DND-41 (cell line): ENCODE measurements around the gene MAP2K5.

ENCODE experiments used
- ATAC-seq: fragments of 200-7000 bp; cut with Tn5 transposase; 3 replicates; pipeline ENCODE4 v1.9.1; 2021; ENCODE audit warnings: low read depth; ENCODE audit not compliant: insufficient read depth
- DNase-seq: peaks from one replicate; pipeline ENCODE4 v3.0.0-alpha.2; 2020
- H2AFZ ChIP-seq: 2 replicates; pipeline ENCODE4 v1.6.0; 2012; ENCODE audit warnings: low read depth, low read length
- H3K27ac ChIP-seq: 2 replicates; pipeline ENCODE4 v1.5.1; 2012; ENCODE audit warnings: low read length, inconsistent platforms
- H3K27me3 ChIP-seq: fragments of 200-600 bp; sonication (generic); 2 replicates; pipeline ENCODE4 v1.6.0; 2012; ENCODE audit warnings: low read length, mild to moderate bottlenecking, inconsistent platforms; ENCODE audit not compliant: insufficient read depth, poor library complexity
- H3K36me3 ChIP-seq: 2 replicates; pipeline ENCODE4 v1.5.1; 2012; ENCODE audit warnings: low read length, inconsistent platforms; ENCODE audit not compliant: insufficient read depth
- H3K4me1 ChIP-seq: 2 replicates; pipeline ENCODE4 v1.5.1; 2012; ENCODE audit warnings: mild to moderate bottlenecking, low read length; ENCODE audit not compliant: insufficient read depth
- H3K4me2 ChIP-seq: 2 replicates; pipeline ENCODE4 v1.6.0; 2012; ENCODE audit warnings: mild to moderate bottlenecking, moderate library complexity, low read length, inconsistent platforms; ENCODE audit not compliant: insufficient read depth
- H3K4me3 ChIP-seq, 2 experiments: fragments of 200-600 bp in 1 of 2; shearing (Covaris generic) in 1 of 2; 2 replicates each; pipeline ENCODE4 v1.5.1; 2012 to 2016; ENCODE audit warnings: inconsistent platforms in 2 of 2, low read length in 2 of 2, mild to moderate bottlenecking in 2 of 2, low read depth in 1 of 2, moderate library complexity in 1 of 2
- H3K79me2 ChIP-seq: 2 replicates; pipeline ENCODE4 v1.6.0; 2012; ENCODE audit warnings: low read length, inconsistent platforms; ENCODE audit not compliant: insufficient read depth
- H3K9ac ChIP-seq: 2 replicates; pipeline ENCODE4 v1.6.0; 2012; ENCODE audit warnings: low read depth, mild to moderate bottlenecking, inconsistent platforms, low read length, moderate library complexity
- H3K9me3 ChIP-seq: 2 replicates; pipeline ENCODE4 v1.5.1; 2012; ENCODE audit warnings: low read length, moderate library complexity, mild to moderate bottlenecking, inconsistent platforms; ENCODE audit not compliant: insufficient read depth, severe bottlenecking
- H4K20me1 ChIP-seq: 2 replicates; pipeline ENCODE4 v1.6.0; 2012; ENCODE audit warnings: low read length; ENCODE audit not compliant: insufficient read depth
- CTCF ChIP-seq: IDR thresholded peaks from 2 replicates; pipeline ENCODE4 v1.5.1; 2012; ENCODE audit warnings: borderline replicate concordance, low read length, moderate library complexity, mild to moderate bottlenecking; ENCODE audit not compliant: poor library complexity, severe bottlenecking; ENCODE audit errors: extremely low read depth
- EZH2 ChIP-seq: IDR thresholded peaks from 3 replicates; pipeline ENCODE4 v1.6.1; 2012; ENCODE audit warnings: borderline replicate concordance, low read depth, mild to moderate bottlenecking, moderate library complexity, low read length, inconsistent platforms; ENCODE audit not compliant: severe bottlenecking

MAP2K5 gene

GRCh38 chr15:67548862-67549651, 6.6 kb downstream of the MAP2K5 start:
- H2AFZ ChIP-seq: no peak overlapping the region
- no peaks in the 10 kb centered on the region for H4K20me1 ChIP-seq
- no peak overlapping the region for H3K4me2 ChIP-seq
- no peak overlapping the region for H3K4me3 ChIP-seq
- DNase-seq (no peak), ATAC-seq (no peak)
- no peaks in the 10 kb centered on the region for H3K27me3 ChIP-seq
- H3K27ac ChIP-seq: no peak overlapping the region
- H3K79me2 ChIP-seq: peaks cover 33% of the 10 kb centered on the region
- H3K4me1 ChIP-seq: peaks cover 10% of the 10 kb centered on the region
- no peaks in the 10 kb centered on the region for H3K9me3 ChIP-seq
- no peak for TF ChIP-seq EZH2
- no peak for TF ChIP-seq CTCF
- H3K36me3 ChIP-seq: peaks cover 40% of the 10 kb centered on the region
- H3K9ac ChIP-seq: no peak overlapping the region

- peaks cover 37% of the 10 kb centered on the region for H3K36me3 ChIP-seq
- no peak for DNase-seq
- no peak overlapping the region for H3K4me2 ChIP-seq
- H3K9ac ChIP-seq: no peak overlapping the region
- H4K20me1 ChIP-seq: no peaks in the 10 kb centered on the region
- H2AFZ ChIP-seq: no peak overlapping the region
- TF ChIP-seq CTCF: no peak
- no peak for TF ChIP-seq EZH2
- no peaks in the 10 kb centered on the region for H3K27me3 ChIP-seq
- no peak overlapping the region for H3K4me3 ChIP-seq
- no peaks in the 10 kb centered on the region for H3K9me3 ChIP-seq
- ATAC-seq: no peak
- H3K79me2 ChIP-seq: peaks cover 26% of the 10 kb centered on the region
- H3K27ac ChIP-seq: no peak overlapping the region
- peaks cover 4% of the 10 kb centered on the region for H3K4me1 ChIP-seq
These were observed 7.2 kb downstream of the MAP2K5 start for GRCh38 chr15:67549736-67550135.

- H3K27me3 ChIP-seq: no peaks in the 10 kb centered on the region
- H3K9ac ChIP-seq: no peak overlapping the region
- peaks cover 19% of the 10 kb centered on the region for H3K79me2 ChIP-seq
- no peak overlapping the region for H3K4me3 ChIP-seq
- ATAC-seq (no peak), DNase-seq (no peak)
- H3K4me2 ChIP-seq: no peak overlapping the region
- H3K27ac ChIP-seq: no peak overlapping the region
- H3K36me3 ChIP-seq: peaks cover 36% of the 10 kb centered on the region
- TF ChIP-seq CTCF (no peak), EZH2 (no peak)
- H2AFZ ChIP-seq: no peak overlapping the region
- no peaks in the 10 kb centered on the region for H4K20me1 ChIP-seq
- H3K4me1 ChIP-seq: no peaks in the 10 kb centered on the region; the same call in 1 of the 2 replicates
- H3K9me3 ChIP-seq: no peaks in the 10 kb centered on the region
These were observed 8.0 kb downstream of the MAP2K5 start for GRCh38 chr15:67550522-67550921.
